NCI-H345 treated with DMSO at 0.1 percent for 48 hours (cell line): Measurements from ENCODE around the gene CDK19.
A peak's percentile ranks its signal among the peaks of the same experiment; 100 is the strongest.
"Not testable (repeated sequence)": the region's sequence is repeated elsewhere in the genome, so short reads cannot be mapped to it uniquely, and the experiment has no call there.

Experiments used
- DNase-seq: peaks from one replicate; lab custom pipeline; 2025; ENCODE audit not compliant: unreplicated experiment; lab: John Stamatoyannopoulos, UW

The CDK19 gene

GRCh38 chr6:110590821-110591351, 224.4 kb downstream of the CDK19 start:
- no peak for DNase-seq

GRCh38 chr6:110589865-110590513, 225.3 kb downstream of the CDK19 start:
- no peak for DNase-seq

GRCh38 chr6:110587328-110587727, 227.9 kb downstream of the CDK19 start:
- DNase-seq, result no peak

GRCh38 chr6:110581679-110582078, 233.6 kb downstream of the CDK19 start:
- DNase-seq, result no peak

GRCh38 chr6:110577596-110578167, 237.6 kb downstream of the CDK19 start:
- not testable (repeated sequence) for DNase-seq

- DNase-seq, result no peak
Observed at GRCh38 chr6:110575925-110576463, 239.3 kb downstream of the CDK19 start.

GRCh38 chr6:110574817-110575216, 240.5 kb downstream of the CDK19 start:
- DNase-seq, result no peak

GRCh38 chr6:110573537-110573936, 241.7 kb downstream of the CDK19 start:
- DNase-seq, result no peak

- no peak for DNase-seq
Observed at GRCh38 chr6:110573136-110573535, 242.1 kb downstream of the CDK19 start.

GRCh38 chr6:110567957-110568696, 247.1 kb downstream of the CDK19 start:
- no peak for DNase-seq

GRCh38 chr6:110566346-110567125, 248.7 kb downstream of the CDK19 start:
- DNase-seq, result no peak

- DNase-seq, result no peak
Observed at GRCh38 chr6:110564703-110565421, 250.4 kb downstream of the CDK19 start.

GRCh38 chr6:110563711-110564110, 251.6 kb downstream of the CDK19 start:
- peak; percentile 98 for DNase-seq

- no peak for DNase-seq
Observed at GRCh38 chr6:110562316-110562915, 252.9 kb downstream of the CDK19 start.

GRCh38 chr6:110561696-110562095, 253.6 kb downstream of the CDK19 start:
- no peak for DNase-seq

GRCh38 chr6:110561008-110561396, 254.3 kb downstream of the CDK19 start:
- DNase-seq, result no peak

GRCh38 chr6:110560239-110561007, 254.8 kb downstream of the CDK19 start:
- DNase-seq, result no peak
